Endothelial cell of umbilical vein (primary cell): Measurements from ENCODE around the gene GRID2. TPM values are rescaled to one million over a fixed set of nuclear protein-coding genes. Genes with fewer than 3 reads are reported as not detected.

Experiments used
- BruUV-seq: library from RNA; stranded (reverse); fragments of 400-500 nt; replicated peaks from 2 replicates; lab custom pipeline; 2021; lab: Mats Ljungman, UMichigan
- CTCF ChIA-PET: fragments of 300-600, 350-600 bp; sonication (Branson Sonifier 250); formaldehyde crosslinking; loops from one replicate; lab custom pipeline; 2021; ENCODE audit warnings: antibody characterized with exemption, inconsistent platforms; lab: Charles Lee
- POLR2A ChIA-PET: fragments of 300-600, 350-600 bp; sonication (Branson Sonifier 250); formaldehyde crosslinking; loops from one replicate; lab custom pipeline; 2021; ENCODE audit warnings: antibody characterized with exemption, inconsistent platforms; lab: Charles Lee
- DNase-seq: peaks from one replicate; pipeline ENCODE4 v3.0.0-alpha.2; 2011; ENCODE audit warnings: low read depth, low spot score
- FAIRE-seq: peaks from 2 replicates; lab custom pipeline; 2011; peaks lifted over from hg19 to GRCh38; lab: Jason Lieb, UNC
- H2AFZ ChIP-seq: 2 replicates; pipeline ENCODE4 v1.6.0; 2012; ENCODE audit warnings: low read depth, low read length, control low read depth, inconsistent platforms
- H3K27ac ChIP-seq: 2 replicates; pipeline ENCODE4 v1.5.1; 2011; ENCODE audit warnings: low read depth, mild to moderate bottlenecking, control low read depth, low read length, moderate library complexity; ENCODE audit not compliant: insufficient read depth
- H3K27me3 ChIP-seq, 2 experiments: 2 replicates each; pipeline versions ENCODE4 v1.6.0 to v1.6.1; 2011; ENCODE audit warnings: low read length in 2 of 2, mixed read lengths in 1 of 2; ENCODE audit not compliant: control insufficient read depth in 2 of 2, insufficient read depth in 2 of 2
- H3K36me3 ChIP-seq, 2 experiments: 2 replicates in 1 of 2; 3 replicates in 1 of 2; pipeline ENCODE4 v1.5.1; 2011; ENCODE audit warnings: low read length in 2 of 2, mild to moderate bottlenecking in 1 of 2, moderate library complexity in 1 of 2; ENCODE audit not compliant: control insufficient read depth in 2 of 2, insufficient read depth in 2 of 2; ENCODE audit errors: extremely low read depth in 1 of 2
- H3K4me1 ChIP-seq: 3 replicates; pipeline ENCODE4 v1.5.1; 2011; ENCODE audit warnings: mild to moderate bottlenecking, low read length; ENCODE audit not compliant: control insufficient read depth, insufficient read depth; ENCODE audit errors: extremely low read depth
- H3K4me2 ChIP-seq: 2 replicates; pipeline ENCODE4 v1.6.1; 2011; ENCODE audit warnings: low read length, control low read depth, mixed read lengths; ENCODE audit not compliant: insufficient read depth
- H3K4me3 ChIP-seq, 3 experiments: fragments of 200-600 bp in 1 of 3; sonication (generic), shearing (Covaris generic) in 1 of 3; replicated peaks in 1 of 3; 2 replicates each; pipeline ENCODE4 v1.5.1; 2011 to 2016; ENCODE audit warnings: control low read depth in 3 of 3, low read length in 3 of 3, mild to moderate bottlenecking in 2 of 3, inconsistent platforms in 1 of 3, low read depth in 1 of 3, moderate library complexity in 1 of 3; ENCODE audit not compliant: insufficient read depth in 1 of 3
- H3K79me2 ChIP-seq: 2 replicates; pipeline ENCODE4 v1.6.0; 2012; ENCODE audit warnings: low read length, inconsistent platforms; ENCODE audit not compliant: control insufficient read depth, insufficient read depth
- H3K9ac ChIP-seq: replicated peaks from 2 replicates; pipeline ENCODE3; 2011; ENCODE audit warnings: low read length, control low read depth; ENCODE audit not compliant: insufficient read depth; ENCODE audit errors: extremely low read depth
- H3K9me1 ChIP-seq: replicated peaks from 3 replicates; pipeline ENCODE4 v1.6.0; 2011; ENCODE audit warnings: mild to moderate bottlenecking, low read length; ENCODE audit not compliant: control insufficient read depth, insufficient read depth; ENCODE audit errors: extremely low read depth
- H3K9me3 ChIP-seq: replicated peaks from 2 replicates; pipeline ENCODE4 v1.5.1; 2012; ENCODE audit warnings: low read length, inconsistent platforms; ENCODE audit not compliant: control insufficient read depth, insufficient read depth
- H4K20me1 ChIP-seq: replicated peaks from 2 replicates; pipeline ENCODE3; 2011; ENCODE audit warnings: mild to moderate bottlenecking, low read length; ENCODE audit not compliant: control insufficient read depth, insufficient read depth; ENCODE audit errors: extremely low read depth
- CTCF ChIP-seq, 2 donors: IDR thresholded peaks; 1 replicate in 1 of 2; 2 replicates in 1 of 2; pipeline ENCODE4 v1.5.1; 2011; ENCODE audit warnings: low read length in 2 of 2, mild to moderate bottlenecking in 2 of 2, moderate library complexity in 2 of 2, control low read depth in 1 of 2, inconsistent platforms in 1 of 2, low read depth in 1 of 2; ENCODE audit not compliant: insufficient read depth in 1 of 2; ENCODE audit errors: extremely low read depth in 1 of 2
- EZH2 ChIP-seq: IDR thresholded peaks from 2 replicates; pipeline ENCODE4 v1.6.1; 2012; ENCODE audit warnings: borderline replicate concordance, low read depth, mild to moderate bottlenecking, moderate library complexity, low read length, inconsistent platforms; ENCODE audit not compliant: severe bottlenecking
- FOS ChIP-seq: IDR thresholded peaks from 2 replicates; pipeline ENCODE4 v1.6.1; 2011; ENCODE audit warnings: mild to moderate bottlenecking, low read length, moderate library complexity, borderline replicate concordance; ENCODE audit not compliant: insufficient read depth
- GATA2 ChIP-seq: IDR thresholded peaks from 2 replicates; pipeline ENCODE4 v1.7.0; 2011; ENCODE audit warnings: low read depth, mild to moderate bottlenecking, moderate library complexity, mixed read lengths, low read length; ENCODE audit not compliant: insufficient read length, insufficient read depth
- JUN ChIP-seq: IDR thresholded peaks from 2 replicates; pipeline ENCODE4 v1.6.1; 2011; ENCODE audit warnings: borderline replicate concordance, low read depth; ENCODE audit not compliant: insufficient read length, insufficient read depth
- MAX ChIP-seq: IDR thresholded peaks from 2 replicates; pipeline ENCODE4 v1.6.1; 2011; ENCODE audit not compliant: insufficient read depth, insufficient read length
- MYC ChIP-seq: IDR thresholded peaks from one replicate; pipeline ENCODE4 v1.6.1; 2011; ENCODE audit warnings: mild to moderate bottlenecking, low read depth, low read length
- POLR2A ChIP-seq: IDR thresholded peaks from 2 replicates; pipeline ENCODE4 v1.6.1; 2012; ENCODE audit warnings: low read depth, mild to moderate bottlenecking, control low read depth, low read length
- POLR2AphosphoS5 ChIP-seq: IDR thresholded peaks from 2 replicates; pipeline ENCODE4 v1.6.1; 2012; ENCODE audit warnings: low read depth, mild to moderate bottlenecking, control low read depth, low read length, moderate library complexity; ENCODE audit not compliant: insufficient read depth
- dilution Hi-C: fragments of 300-500 bp; cut with MboI; formaldehyde crosslinking; loops from one replicate; pipeline ENCODE4 v1.15.0; 2019; ENCODE audit warnings: low sequenced_read_pairs; ENCODE audit not compliant: extremely low pct_ligation_motif_present
- intact Hi-C: fragments of 100-400 bp; cut with micrococcal nuclease; formaldehyde crosslinking; loops from one replicate; pipeline ENCODE4 v1.10.0; 2022
- polyA plus RNA-seq, 4 experiments: library from polyadenylated mRNA; depleted of rRNA in 3 of 4; stranded (reverse) in 3 of 4; unstranded in 1 of 4; fragments of >200 nt; gene quantifications; 2 replicates each; pipeline versions ENCODE4 v1.2.1 to v1.2.3, GENCODE V29; 2011 to 2012; ENCODE audit warnings: missing spikeins in 1 of 4
- total RNA-seq: library from RNA; stranded (reverse); gene quantifications from 2 replicates; pipeline ENCODE4 v1.2.3, GENCODE V29; 2021

GRID2 gene
- total and polyA plus RNA-seq, 2 donors (not counting 3 experiments of a cell fraction or from before 2014, with no cell fraction given): not detected

- H3K36me3 ChIP-seq: no peaks in the 10 kb centered on the region
- dilution Hi-C loops (no loop called here), intact Hi-C loops (no loop called here)
- H3K9me1 ChIP-seq: no peaks in the 10 kb centered on the region
- no TSS peak for BruUV-seq
- H3K9ac ChIP-seq: no peak overlapping the region
- H3K4me2 ChIP-seq: no peak overlapping the region
- ChIA-PET POLR2A (no interaction called here), CTCF (no interaction called here)
- H4K20me1 ChIP-seq: no peaks in the 10 kb centered on the region
- no peak overlapping the region for H2AFZ ChIP-seq
- no peaks in the 10 kb centered on the region for H3K9me3 ChIP-seq
- no peak overlapping the region for H3K4me3 ChIP-seq
- H3K4me1 ChIP-seq: no peaks in the 10 kb centered on the region
- H3K27ac ChIP-seq: no peak overlapping the region
- TF ChIP-seq MYC (no peak), JUN (no peak), MAX (no peak), GATA2 (no peak), EZH2 (no peak), POLR2A (no peak), CTCF (IDR thresholded peaks at IDR 0.05; ENCODE audit: extremely low read depth in 1 of 2, insufficient read depth in 1 of 2, low read depth in 1 of 2, low read length in 2 of 2) (no peak), POLR2AphosphoS5 (no peak), FOS (no peak)
- H3K79me2 ChIP-seq: no peaks in the 10 kb centered on the region
- H3K27me3 ChIP-seq: no peaks in the 10 kb centered on the region
- FAIRE-seq (no peak), DNase-seq (no peak)
Measured at GRCh38 chr4:93072292-93072691, 768.5 kb downstream of the GRID2 start.
